C4-2B (cell line): Measurements from ENCODE around the gene CD96.

Experiments
- CTCF ChIP-seq: fragments of 450-650 bp; conservative IDR thresholded peaks from 2 replicates; pipeline ENCODE4 v1.5.1; 2017; ENCODE audit warnings: mild to moderate bottlenecking
- ZFX ChIP-seq: fragments of 450-650 bp; IDR thresholded peaks from 2 replicates; pipeline ENCODE4 v1.6.1; 2017

GRCh38 chr3:111496894-111497559, 45.0 kb upstream of the CD96 start:
- TF ChIP-seq CTCF (no peak), ZFX (no peak)
